ENCODE data around the gene RPL38.

GRCh38 chr17:74217037-74217730 lies 13.7 kb downstream of the RPL38 start:
- TF ChIP-seq CTCF (IDR thresholded peaks at IDR 0.05) (no peak), SMC3 (IDR thresholded peaks at IDR 0.05) (no peak), GATA3 (IDR thresholded peaks at IDR 0.05; ENCODE audit: borderline replicate concordance) (no peak), CHD2 (IDR thresholded peaks at IDR 0.05; ENCODE audit: low read length, partially characterized antibody) (no peak), ESRRA (IDR thresholded peaks at IDR 0.05; ENCODE audit: borderline replicate concordance, low read length) (no peak), JUNB (IDR thresholded peaks at IDR 0.05) (no peak), JUN (IDR thresholded peaks at IDR 0.05) (no peak), EP300 (IDR thresholded peaks at IDR 0.05) (no peak), RNF2 (IDR thresholded peaks at IDR 0.05; ENCODE audit: borderline replicate concordance, low read depth) (no peak), RAD21 (conservative IDR thresholded peaks at IDR 0.05 in 1 of 2, IDR thresholded peaks at IDR 0.05 in 1 of 2) (no peak)

Data from A549 (cell line).